Neuronal stem cell (in vitro differentiated cells): Measurements from ENCODE around the gene VWC2L.

Experiments
- DNase-seq: peaks from one replicate; pipeline ENCODE4 v3.0.0-alpha.2; 2013; ENCODE audit warnings: low spot score
- H2AFZ ChIP-seq: one replicate; pipeline ENCODE4 v1.6.1; 2013; ENCODE audit warnings: mild to moderate bottlenecking, low read length, inconsistent platforms
- H2AK5ac ChIP-seq: 2 replicates; pipeline ENCODE4 v1.6.1; 2013; ENCODE audit warnings: low read depth, mild to moderate bottlenecking, inconsistent platforms, low read length, moderate library complexity, mixed read lengths
- H2BK120ac ChIP-seq: 2 replicates; pipeline ENCODE4 v1.6.1; 2013; ENCODE audit warnings: low read depth, mild to moderate bottlenecking, inconsistent platforms, low read length, moderate library complexity, mixed read lengths
- H2BK12ac ChIP-seq: one replicate; pipeline ENCODE4 v1.6.1; 2013; ENCODE audit warnings: low read length, inconsistent platforms
- H2BK15ac ChIP-seq: 2 replicates; pipeline ENCODE4 v1.6.1; 2013; ENCODE audit warnings: mild to moderate bottlenecking, low read length, inconsistent platforms, mixed read lengths
- H2BK5ac ChIP-seq: one replicate; pipeline ENCODE4 v1.6.1; 2013; ENCODE audit warnings: inconsistent platforms, mild to moderate bottlenecking, low read length, moderate library complexity
- H3K14ac ChIP-seq: one replicate; pipeline ENCODE4 v1.6.1; 2013; ENCODE audit warnings: low read length, inconsistent platforms
- H3K18ac ChIP-seq: 2 replicates; pipeline ENCODE4 v1.6.1; 2013; ENCODE audit warnings: low read length, inconsistent platforms
- H3K23ac ChIP-seq: 2 replicates; pipeline ENCODE4 v1.6.1; 2013; ENCODE audit warnings: low read depth, mild to moderate bottlenecking, mixed read lengths, low read length, inconsistent platforms; ENCODE audit not compliant: poor library complexity
- H3K27ac ChIP-seq: replicated peaks from 3 replicates; pipeline ENCODE4 v1.5.1; 2013; ENCODE audit warnings: low read length, inconsistent platforms
- H3K27me3 ChIP-seq, 3 experiments: 2 replicates each; pipeline ENCODE4 v1.6.1; 2013; ENCODE audit warnings: low read length in 3 of 3, mild to moderate bottlenecking in 2 of 3, inconsistent platforms in 1 of 3, low read depth in 1 of 3, mixed read lengths in 1 of 3, moderate library complexity in 1 of 3; ENCODE audit not compliant: control insufficient read depth in 3 of 3, insufficient read depth in 3 of 3
- H3K36me3 ChIP-seq, 2 donors: replicated peaks in 1 of 2; 2 replicates each; pipeline ENCODE4 v1.6.1; 2013; ENCODE audit warnings: low read length in 2 of 2; ENCODE audit not compliant: control insufficient read depth in 2 of 2, insufficient read depth in 2 of 2
- H3K4ac ChIP-seq: 2 replicates; pipeline ENCODE4 v1.6.1; 2013; ENCODE audit warnings: inconsistent platforms, mild to moderate bottlenecking, low read length, moderate library complexity
- H3K4me1 ChIP-seq, 2 donors: 1 replicate in 1 of 2; 2 replicates in 1 of 2; pipeline ENCODE4 v1.6.1; 2013; ENCODE audit warnings: low read length in 2 of 2, low read depth in 1 of 2; ENCODE audit not compliant: control insufficient read depth in 2 of 2, insufficient read depth in 1 of 2
- H3K4me2 ChIP-seq: one replicate; pipeline ENCODE4 v1.6.1; 2013; ENCODE audit warnings: mild to moderate bottlenecking, low read length, inconsistent platforms; ENCODE audit not compliant: insufficient read depth, poor library complexity, severe bottlenecking
- H3K4me3 ChIP-seq, 2 donors: 2 replicates each; pipeline ENCODE4 v1.5.1; 2013; ENCODE audit warnings: low read length in 2 of 2, mild to moderate bottlenecking in 2 of 2, inconsistent platforms in 1 of 2, moderate library complexity in 1 of 2
- H3K79me1 ChIP-seq: one replicate; pipeline ENCODE4 v1.6.1; 2013; ENCODE audit warnings: low read depth, mild to moderate bottlenecking, inconsistent platforms, low read length, moderate library complexity
- H3K9ac ChIP-seq: one replicate; pipeline ENCODE4 v1.6.1; 2013; ENCODE audit warnings: mild to moderate bottlenecking, low read depth, low read length, inconsistent platforms; ENCODE audit not compliant: poor library complexity
- H3K9me3 ChIP-seq, 2 donors: replicated peaks in 1 of 2; 2 replicates each; pipeline versions ENCODE3 to v1.6.1; 2013; ENCODE audit warnings: low read length in 2 of 2, mild to moderate bottlenecking in 2 of 2, inconsistent platforms in 1 of 2, low read depth in 1 of 2, mixed read lengths in 1 of 2, moderate library complexity in 1 of 2; ENCODE audit not compliant: control insufficient read depth in 2 of 2, insufficient read depth in 1 of 2
- H4K8ac ChIP-seq: one replicate; pipeline ENCODE4 v1.6.1; 2013; ENCODE audit warnings: low read depth, mild to moderate bottlenecking, inconsistent platforms, low read length, moderate library complexity
- H4K91ac ChIP-seq: one replicate; pipeline ENCODE4 v1.6.1; 2013; ENCODE audit warnings: low read length, low read depth, mild to moderate bottlenecking, inconsistent platforms; ENCODE audit not compliant: poor library complexity
- WGBS, 2 donors: extraction: QIAGEN DNeasy Blood & Tissue Kit; methylation state at CpG; one replicate each; pipeline ENCODE4 v1.1.7; 2013; ENCODE audit warnings: missing lambda C conversion rate in 2 of 2, mixed read lengths in 1 of 2; ENCODE audit not compliant: insufficient read length in 2 of 2, insufficient replicate concordance in 1 of 2; ENCODE audit errors: extremely low coverage in 2 of 2; 5-methylcytosine and 5-hydroxymethylcytosine counted together

VWC2L gene

GRCh38 chr2:214492608-214493007 lies 81.8 kb downstream of the VWC2L start:
- Histone ChIP-seq H2BK120ac (no peak overlapping the region), H3K27ac (no peak overlapping the region), H3K9ac (no peak overlapping the region), H4K8ac (no peak overlapping the region), H3K4me2 (no peak overlapping the region), H2BK15ac (no peak overlapping the region), H3K18ac (no peak overlapping the region), H3K36me3 (peaks cover 0 to 2% of the 10 kb centered on the region in 2 donors), H4K91ac (no peak overlapping the region), H3K4me3 (no peak overlapping the region), H3K14ac (no peak overlapping the region), H2BK5ac (no peak overlapping the region), H2AFZ (no peak overlapping the region), H2BK12ac (no peak overlapping the region), H3K27me3 (peaks cover 0 to 2% (median 0%) of the 10 kb centered on the region in 3 experiments), H3K23ac (no peak overlapping the region), H2AK5ac (no peak overlapping the region), H3K9me3 (peaks cover 0 to 4% of the 10 kb centered on the region in 2 donors), H3K4me1 (peaks cover 0 to 1% of the 10 kb centered on the region in 2 donors), H3K4ac (no peak overlapping the region), H3K79me1 (no peaks in the 10 kb centered on the region)
- no CpG with 5 or more reads among the region's 2 CpGs for WGBS, 2 donors
- DNase-seq = no peak

GRCh38 chr2:214497489-214497888 lies 86.6 kb downstream of the VWC2L start:
- DNase-seq = no peak
- no peaks in the 10 kb centered on the region for H3K36me3 ChIP-seq
- no peak overlapping the region for H2BK15ac ChIP-seq

GRCh38 chr2:214503568-214503967 lies 92.7 kb downstream of the VWC2L start:
- Histone ChIP-seq H3K14ac (no peak overlapping the region), H2BK5ac (no peak overlapping the region), H3K79me1 (no peaks in the 10 kb centered on the region), H3K18ac (no peak overlapping the region), H4K91ac (no peak overlapping the region), H2BK120ac (no peak overlapping the region), H3K4me2 (no peak overlapping the region), H3K4me1 (no peaks in the 10 kb centered on the region), H3K27me3 (no peaks in the 10 kb centered on the region), H3K4ac (no peak overlapping the region), H2AFZ (no peak overlapping the region), H3K27ac (no peak overlapping the region), H2BK12ac (no peak overlapping the region), H2BK15ac (no peak overlapping the region), H3K4me3 (no peak overlapping the region), H4K8ac (no peak overlapping the region), H2AK5ac (no peak overlapping the region), H3K36me3 (no peaks in the 10 kb centered on the region), H3K9ac (no peak overlapping the region), H3K23ac (no peak overlapping the region), H3K9me3 (peaks cover 0 to 1% of the 10 kb centered on the region in 2 donors)
- no CpG with 5 or more reads among the region's 1 CpG for WGBS, 2 donors
- DNase-seq = no peak

More at GRCh38 chr2:214497489-214497888, 86.6 kb downstream of the VWC2L start:
- Histone ChIP-seq H3K18ac (no peak overlapping the region), H3K9ac (no peak overlapping the region), H3K4me1 (peaks cover 0 to 1% of the 10 kb centered on the region in 2 donors), H2BK5ac (no peak overlapping the region), H3K27me3 (no peaks in the 10 kb centered on the region), H3K27ac (no peak overlapping the region), H3K14ac (no peak overlapping the region), H3K4ac (no peak overlapping the region), H2BK120ac (no peak overlapping the region), H4K8ac (no peak overlapping the region), H3K9me3 (peaks cover 0 to 1% of the 10 kb centered on the region in 2 donors), H3K23ac (no peak overlapping the region), H3K4me2 (no peak overlapping the region), H3K79me1 (no peaks in the 10 kb centered on the region), H2BK12ac (no peak overlapping the region), H2AK5ac (no peak overlapping the region), H2AFZ (no peak overlapping the region), H3K4me3 (no peak overlapping the region), H4K91ac (no peak overlapping the region)
- WGBS, 2 donors = no CpG with 5 or more reads among the region's 3 CpGs

GRCh38 chr2:214504599-214505376 lies 93.9 kb downstream of the VWC2L start:
- Histone ChIP-seq H3K18ac (no peak overlapping the region), H3K4me1 (no peaks in the 10 kb centered on the region), H3K27ac (no peak overlapping the region), H3K36me3 (no peaks in the 10 kb centered on the region), H3K9ac (no peak overlapping the region), H3K4me3 (no peak overlapping the region), H3K4me2 (no peak overlapping the region), H3K4ac (no peak overlapping the region), H2BK15ac (no peak overlapping the region), H2AFZ (peak overlapping the region; percentile 42), H2AK5ac (no peak overlapping the region), H3K23ac (no peak overlapping the region), H2BK12ac (no peak overlapping the region), H3K27me3 (no peaks in the 10 kb centered on the region), H2BK5ac (no peak overlapping the region), H3K79me1 (no peaks in the 10 kb centered on the region), H4K91ac (no peak overlapping the region), H3K9me3 (peaks cover 0 to 1% of the 10 kb centered on the region in 2 donors), H2BK120ac (no peak overlapping the region), H3K14ac (no peak overlapping the region), H4K8ac (no peak overlapping the region)
- WGBS, 2 donors = no CpG with 5 or more reads among the region's 8 CpGs
- DNase-seq = no peak
